HG02610 (cell line): ENCODE measurements around the gene DGKZ.
"Not testable (repeated sequence)": the region's sequence is repeated elsewhere in the genome, so short reads cannot be mapped to it uniquely, and the experiment has no call there.

Source experiments
- ATAC-seq: cut with Tn5 transposase; IDR thresholded peaks from one replicate; pipeline ENCODE4 v1.9.1; 2021; ENCODE audit warnings: mild to moderate bottlenecking, moderate library complexity; ENCODE audit not compliant: unreplicated experiment

DGKZ gene, protein sequence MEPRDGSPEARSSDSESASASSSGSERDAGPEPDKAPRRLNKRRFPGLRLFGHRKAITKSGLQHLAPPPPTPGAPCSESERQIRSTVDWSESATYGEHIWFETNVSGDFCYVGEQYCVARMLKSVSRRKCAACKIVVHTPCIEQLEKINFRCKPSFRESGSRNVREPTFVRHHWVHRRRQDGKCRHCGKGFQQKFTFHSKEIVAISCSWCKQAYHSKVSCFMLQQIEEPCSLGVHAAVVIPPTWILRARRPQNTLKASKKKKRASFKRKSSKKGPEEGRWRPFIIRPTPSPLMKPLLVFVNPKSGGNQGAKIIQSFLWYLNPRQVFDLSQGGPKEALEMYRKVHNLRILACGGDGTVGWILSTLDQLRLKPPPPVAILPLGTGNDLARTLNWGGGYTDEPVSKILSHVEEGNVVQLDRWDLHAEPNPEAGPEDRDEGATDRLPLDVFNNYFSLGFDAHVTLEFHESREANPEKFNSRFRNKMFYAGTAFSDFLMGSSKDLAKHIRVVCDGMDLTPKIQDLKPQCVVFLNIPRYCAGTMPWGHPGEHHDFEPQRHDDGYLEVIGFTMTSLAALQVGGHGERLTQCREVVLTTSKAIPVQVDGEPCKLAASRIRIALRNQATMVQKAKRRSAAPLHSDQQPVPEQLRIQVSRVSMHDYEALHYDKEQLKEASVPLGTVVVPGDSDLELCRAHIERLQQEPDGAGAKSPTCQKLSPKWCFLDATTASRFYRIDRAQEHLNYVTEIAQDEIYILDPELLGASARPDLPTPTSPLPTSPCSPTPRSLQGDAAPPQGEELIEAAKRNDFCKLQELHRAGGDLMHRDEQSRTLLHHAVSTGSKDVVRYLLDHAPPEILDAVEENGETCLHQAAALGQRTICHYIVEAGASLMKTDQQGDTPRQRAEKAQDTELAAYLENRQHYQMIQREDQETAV

DNA sequence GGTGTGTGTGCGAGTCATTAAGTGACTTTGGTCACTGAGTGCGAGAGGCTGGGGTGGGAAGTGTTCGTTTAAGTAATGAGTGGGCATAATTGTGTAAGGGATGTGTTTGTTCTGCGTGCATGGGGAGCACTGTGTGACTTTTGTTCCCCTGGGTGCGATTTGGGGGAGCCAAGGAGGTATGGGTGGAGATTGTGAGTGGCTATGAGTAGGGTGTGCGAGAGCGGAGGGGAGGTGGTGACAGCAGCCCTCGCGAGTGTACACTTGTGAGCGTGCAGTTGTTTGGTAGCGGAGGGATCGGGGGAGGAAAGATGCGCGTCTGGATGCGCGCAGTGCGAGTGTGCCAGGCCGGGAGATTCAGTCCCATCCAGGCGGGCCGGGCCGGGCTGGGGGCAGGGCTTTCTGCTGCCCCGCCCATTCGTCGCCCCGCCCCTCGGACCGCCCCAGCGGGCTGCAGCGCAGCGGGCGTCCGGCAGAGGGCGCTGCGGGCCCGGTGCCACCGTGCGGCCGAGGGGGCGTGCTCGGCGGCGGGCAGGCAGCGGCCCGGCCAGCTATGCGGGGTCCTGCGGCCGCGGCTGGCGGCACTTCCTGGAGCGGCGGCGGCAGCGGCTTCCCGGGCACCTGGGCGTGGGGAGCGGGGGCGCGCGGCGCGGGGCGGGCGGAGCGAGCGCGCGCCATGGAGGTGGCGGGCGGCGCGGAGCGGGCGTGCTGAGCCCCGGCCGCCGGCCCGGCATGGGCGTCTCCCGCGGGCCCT lies at the start of gene DGKZ:
Gene DGKZ, plus strand, starts transcription at position 578 of the 751 bp plus-strand sequence. CDS start 197 bp downstream, outside the sequence.
- ATAC-seq = peak; percentile 56

DNA sequence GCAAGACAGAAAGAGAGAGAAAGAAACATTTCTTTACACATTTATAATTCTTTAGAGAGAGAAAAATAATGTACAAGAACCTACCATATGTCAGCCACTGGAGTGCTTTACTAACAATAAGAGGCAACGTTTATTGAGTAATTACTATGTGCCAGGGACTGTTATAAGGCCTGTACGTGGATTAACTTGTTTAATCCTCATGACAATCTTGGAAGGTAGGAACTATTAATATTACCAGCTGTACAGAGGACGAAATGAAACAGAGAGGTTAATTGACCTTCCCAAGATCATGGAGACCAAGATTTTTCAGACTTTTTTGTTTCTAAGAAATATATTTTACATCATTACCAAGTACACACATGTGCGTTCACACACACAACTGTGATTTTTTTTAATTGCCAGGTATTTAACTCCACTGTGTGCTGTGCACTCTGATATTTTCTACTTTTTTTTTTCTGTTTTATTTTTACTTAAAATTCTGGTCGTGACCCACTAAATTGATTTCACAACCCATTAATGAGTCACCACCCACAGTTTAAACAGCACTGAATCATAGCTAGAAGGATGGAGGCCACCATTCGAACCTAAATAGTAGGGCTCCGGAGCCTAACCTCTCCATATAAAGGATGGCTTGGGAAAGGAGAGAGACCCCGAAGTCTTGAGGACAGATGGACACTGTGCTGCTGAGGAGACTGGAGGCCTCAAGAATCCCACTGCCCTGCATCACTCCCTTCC lies 48.4 kb upstream of the DGKZ start:
- no peak for ATAC-seq

DNA sequence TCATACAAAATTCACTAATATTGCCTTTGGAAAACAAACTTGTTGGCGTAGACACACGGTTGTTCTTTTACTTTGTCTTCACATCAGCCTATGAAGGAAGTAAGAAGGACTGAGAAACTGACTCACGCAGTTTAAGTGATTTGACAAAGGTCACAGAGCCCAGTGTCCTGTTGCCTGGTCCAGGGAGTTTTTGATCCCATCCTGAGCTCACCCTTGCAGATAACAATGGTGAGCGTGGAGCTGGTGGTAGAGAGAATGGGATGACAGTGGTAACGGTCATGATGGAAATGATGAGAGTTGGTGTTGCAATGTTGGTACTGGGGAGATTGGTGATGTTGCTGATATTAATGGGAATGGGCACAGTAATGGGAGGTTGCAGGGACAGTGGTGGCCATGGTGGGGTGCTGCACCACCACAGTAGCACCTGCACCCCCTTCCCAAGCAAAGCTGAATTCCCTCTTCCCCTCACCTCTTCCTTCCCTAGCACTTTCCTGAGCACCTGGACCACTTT lies 47.8 kb upstream of the DGKZ start:
- ATAC-seq = no peak

DNA sequence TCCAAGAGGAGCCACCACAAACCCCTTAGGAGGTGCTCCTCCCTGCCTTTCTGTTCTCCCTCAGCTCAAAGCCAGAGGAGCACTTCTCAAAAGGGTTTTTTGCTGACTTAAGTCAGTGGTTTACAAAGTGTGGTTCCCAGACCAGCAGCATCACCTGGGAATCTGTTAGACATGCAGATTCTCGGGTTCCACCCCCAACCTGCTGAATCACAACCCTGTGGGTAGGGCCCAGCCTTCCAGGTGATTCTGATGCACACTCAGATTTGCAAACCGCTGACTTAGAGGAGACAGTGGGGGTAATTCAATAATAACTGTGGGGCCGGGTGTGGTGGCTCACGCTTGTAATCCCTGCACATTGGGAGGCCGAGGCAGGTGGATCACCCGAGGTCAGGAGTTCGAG lies 47.0 kb upstream of the DGKZ start:
- no peak for ATAC-seq

DNA sequence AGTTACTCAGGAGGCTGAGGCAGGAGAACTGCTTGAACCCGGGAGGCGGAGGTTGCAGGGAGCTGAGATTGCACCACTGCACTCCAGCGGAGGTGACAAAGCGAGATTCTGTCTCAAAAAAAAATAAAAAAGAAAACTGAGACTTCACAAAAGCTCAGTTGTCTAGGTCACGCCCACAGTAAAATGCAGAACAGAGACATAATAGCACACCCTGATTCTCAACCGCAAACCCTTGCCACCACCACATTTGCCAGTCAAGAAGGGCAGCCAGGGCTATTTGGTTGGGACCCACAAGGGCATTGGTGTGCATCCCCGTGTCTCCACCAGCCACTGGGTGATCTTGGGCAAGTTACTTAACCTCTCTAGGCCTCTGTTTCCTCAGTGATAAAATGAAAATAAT lies 44.4 kb upstream of the DGKZ start:
- peak; percentile 51 for ATAC-seq

DNA sequence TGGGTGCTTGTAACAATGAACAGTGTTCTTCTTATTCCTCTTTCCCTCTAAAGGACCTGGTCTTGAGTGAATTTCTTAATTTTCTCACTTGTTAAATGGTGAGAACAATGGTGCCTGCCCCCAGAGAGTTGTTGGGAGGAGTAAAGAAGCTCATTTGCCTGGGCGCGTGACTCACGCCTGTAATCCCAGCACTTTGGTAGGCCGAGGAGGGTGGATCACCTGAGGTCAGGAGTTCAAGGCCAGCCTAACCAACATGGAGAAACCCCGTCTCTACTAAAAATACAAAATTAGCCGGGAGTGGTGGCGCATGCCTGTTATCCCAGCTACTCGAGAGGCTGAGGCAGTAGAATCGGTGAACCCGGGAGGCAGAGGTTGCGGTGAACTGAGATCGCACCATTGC lies 43.2 kb upstream of the DGKZ start:
- not testable (repeated sequence) for ATAC-seq

DNA sequence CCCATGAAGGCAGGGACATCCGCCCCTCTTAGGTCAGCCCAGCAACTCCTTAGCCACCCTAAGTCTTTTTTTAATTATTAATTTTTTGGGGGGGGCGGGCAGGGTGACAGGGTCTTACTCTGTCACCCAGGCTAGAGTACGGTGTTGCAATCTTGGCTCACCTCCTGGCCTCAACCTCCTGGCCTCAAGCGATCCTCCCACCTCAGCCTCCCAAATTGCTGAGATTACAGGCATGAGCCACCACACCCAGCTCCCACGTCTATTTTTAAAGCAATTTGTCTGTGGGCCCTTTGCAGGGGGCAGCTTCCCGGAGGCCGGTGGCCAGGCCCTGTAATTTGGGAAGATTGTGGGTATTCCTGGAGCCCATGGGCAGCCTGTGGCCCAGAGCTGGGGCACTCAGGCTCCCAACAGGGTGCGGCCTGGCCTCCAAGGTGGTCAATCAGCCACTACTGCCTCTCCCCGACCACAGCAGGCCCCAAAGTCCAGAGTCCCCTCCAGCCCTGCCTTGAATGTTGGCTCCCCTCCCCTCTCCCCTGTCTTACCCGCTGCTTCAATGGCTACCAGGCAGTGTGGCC lies 42.6 kb upstream of the DGKZ start:
- no peak for ATAC-seq

DNA sequence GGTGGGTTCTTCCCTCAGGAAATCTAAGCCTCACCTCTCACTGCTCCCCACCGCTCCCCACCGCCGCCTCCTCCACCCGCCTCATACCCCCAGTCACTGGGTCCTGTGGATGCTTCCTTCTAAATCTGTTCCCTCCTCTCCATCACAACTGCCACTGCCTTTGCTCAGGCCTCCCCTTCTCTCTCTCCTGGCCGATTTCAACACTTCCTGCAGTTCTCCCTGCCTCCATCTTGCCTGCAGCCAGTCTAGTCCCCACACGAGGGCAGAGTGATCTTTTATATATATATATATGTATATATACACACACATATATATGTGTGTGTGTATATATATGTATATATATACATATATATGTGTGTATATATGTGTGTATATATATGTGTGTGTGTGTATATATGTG lies 42.0 kb upstream of the DGKZ start:
- ATAC-seq = no peak

DNA sequence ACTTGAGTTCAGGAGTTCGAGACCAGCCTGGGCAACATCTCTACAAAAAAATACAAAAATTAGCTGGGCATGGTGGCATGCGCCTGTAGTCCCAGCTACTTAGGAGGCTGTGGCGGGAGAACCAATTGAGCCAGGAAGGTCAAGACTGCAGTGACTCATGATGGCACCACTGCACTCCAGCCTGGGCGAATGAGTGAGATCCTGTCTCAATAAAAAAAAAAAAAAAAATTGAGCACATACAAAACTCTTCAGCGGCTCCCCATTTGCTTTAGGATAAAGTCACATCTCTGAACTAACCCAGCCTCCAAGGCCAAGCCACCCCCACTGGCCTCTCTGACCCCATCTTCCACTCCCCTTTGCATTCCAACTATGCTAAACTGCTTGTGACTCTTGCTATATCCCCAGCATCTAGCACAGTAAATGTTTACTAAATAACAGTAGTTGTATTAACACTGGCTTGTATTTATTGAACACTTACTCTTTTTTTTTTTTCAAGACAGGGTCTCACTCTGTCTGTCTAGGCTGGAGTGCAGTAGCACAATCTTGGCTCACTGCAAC lies 40.9 kb upstream of the DGKZ start:
- no peak for ATAC-seq

DNA sequence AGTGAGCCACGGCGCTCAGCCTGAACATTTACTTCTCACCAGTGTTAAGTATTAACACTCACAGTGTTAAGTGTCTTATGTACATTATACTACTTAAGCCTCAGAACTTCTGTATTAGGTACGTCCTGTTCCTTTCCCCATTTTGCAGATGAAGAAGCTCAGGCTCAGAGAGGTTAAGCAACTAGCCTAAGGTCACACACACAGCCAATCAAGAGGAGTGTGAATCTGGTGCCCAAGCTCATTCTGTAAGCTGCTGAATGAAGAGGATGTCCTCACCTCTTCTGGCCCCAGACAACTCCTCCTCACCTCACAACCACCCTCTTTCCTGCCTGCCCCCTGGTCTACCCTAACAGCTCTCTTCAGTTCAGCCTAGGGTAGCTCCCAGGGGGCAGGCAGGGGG lies 39.9 kb upstream of the DGKZ start:
- ATAC-seq = no peak

DNA sequence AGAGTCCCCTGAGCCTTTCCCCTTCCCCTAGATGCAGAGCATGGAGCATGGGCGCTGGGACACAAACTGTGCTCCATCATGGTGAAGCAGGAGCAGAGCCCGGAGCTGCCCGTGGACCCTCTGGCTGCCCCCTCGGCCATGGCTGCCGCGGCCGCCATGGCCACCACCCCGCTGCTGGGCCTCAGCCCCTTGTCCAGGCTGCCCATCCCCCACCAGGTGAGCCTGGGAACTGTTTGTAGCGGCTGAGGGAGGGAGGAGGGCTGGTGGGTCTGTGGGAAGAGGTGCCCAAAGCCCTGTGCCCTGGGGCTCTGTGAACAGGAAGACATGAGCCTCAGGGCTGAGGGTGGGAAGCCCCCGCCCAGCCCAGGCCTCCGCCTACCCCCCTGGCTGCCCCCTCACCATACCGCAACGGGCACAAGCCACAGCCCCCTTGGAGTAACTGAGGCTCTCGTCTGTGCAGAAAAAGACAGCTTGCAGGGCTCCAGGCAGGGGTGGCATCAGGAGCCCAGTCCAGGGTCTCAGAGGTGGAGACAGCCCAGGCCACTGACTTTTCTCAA lies 39.4 kb upstream of the DGKZ start:
- no peak for ATAC-seq

DNA sequence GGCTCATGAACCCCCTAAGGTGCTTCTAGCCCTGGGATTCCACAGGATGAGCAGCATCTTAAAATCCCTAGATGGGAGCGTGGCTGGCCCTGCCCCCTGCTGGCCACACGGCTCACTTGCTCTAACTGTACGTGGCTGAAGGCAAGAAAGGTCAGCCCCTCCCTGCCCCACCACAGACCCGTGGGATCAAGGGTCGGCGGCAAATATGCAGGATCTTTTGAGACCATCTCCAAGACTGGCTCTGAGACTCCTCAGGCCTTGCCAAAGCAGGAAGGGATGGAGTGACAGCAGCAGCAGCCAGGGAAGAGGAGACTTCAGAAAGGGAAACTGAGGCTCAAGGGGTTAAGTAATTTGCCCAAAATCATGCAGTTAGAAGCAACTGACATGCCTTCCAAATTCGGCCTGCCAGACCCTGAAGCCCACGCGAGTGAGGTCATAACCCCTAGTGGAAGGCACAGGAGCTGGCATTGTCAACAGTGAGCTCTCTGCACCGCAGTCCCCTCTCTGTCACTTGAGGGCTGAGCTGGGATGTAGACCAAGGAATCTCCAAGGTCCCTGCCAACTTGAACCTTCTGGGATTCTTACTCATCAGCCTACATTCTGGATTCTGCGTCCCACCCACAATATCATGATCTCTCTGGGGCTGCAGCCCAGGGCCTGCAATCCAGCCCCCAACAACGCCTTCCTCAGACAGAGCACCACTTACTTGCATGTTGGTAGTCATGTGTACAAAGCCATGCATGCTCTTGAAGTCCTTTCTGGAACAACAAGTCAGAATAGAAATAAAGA lies 38.4 kb upstream of the DGKZ start:
- ATAC-seq = peak; percentile 42

DNA sequence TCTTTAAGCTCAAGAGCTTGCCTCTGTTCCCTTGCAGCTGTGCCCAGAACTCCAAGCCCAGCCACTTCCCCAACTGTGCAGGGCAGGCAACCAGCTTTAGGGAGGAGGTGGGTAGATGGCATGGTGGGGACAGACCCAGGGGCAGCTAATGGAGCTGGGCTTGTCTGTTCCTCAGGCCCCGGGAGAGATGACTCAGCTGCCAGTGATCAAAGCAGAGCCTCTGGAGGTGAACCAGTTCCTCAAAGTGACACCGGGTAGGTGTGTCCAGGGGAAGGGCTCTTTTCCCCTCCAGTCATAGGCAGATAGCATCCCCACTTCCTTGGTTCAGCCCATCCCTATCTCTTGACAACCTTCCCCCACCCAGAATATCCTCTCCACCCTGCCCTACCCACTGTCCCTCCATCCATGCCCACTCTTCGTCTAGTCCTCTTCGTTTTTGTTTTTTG lies 37.4 kb upstream of the DGKZ start:
- ATAC-seq = peak; percentile 87

DNA sequence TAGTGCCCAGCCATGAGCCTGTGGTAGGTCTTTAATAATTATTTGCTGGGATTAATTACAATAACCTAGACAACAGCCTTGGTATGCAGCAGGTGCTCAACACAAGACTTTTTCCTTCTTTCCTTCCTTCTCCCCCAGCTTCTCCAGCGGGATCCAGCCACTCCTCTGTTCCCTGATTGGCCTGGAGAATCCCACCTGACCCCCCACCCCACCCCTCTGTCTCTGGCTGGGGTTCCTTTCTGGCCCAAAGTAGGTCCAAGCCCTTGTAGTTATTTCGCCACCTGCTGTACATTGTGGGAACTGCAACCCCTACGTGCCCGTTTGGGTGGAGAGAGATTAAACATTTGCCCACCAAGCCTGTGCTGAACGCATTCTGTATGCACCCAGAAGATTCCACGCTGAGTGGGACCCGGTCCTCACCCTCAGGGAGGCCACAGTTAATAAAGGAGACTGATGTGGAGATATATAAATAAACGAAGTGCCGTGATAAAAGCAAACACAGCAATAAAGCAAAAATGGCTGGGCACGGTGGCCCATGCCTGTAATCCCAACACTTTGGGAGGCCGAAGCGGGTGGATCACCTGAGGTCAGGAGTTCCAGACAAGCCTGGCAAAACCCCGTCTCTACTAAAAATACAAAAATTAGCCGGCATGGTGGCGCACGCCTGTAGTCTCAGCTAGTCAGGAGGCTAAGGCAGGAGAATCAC lies 32.1 kb upstream of the DGKZ start:
- no peak for ATAC-seq

DNA sequence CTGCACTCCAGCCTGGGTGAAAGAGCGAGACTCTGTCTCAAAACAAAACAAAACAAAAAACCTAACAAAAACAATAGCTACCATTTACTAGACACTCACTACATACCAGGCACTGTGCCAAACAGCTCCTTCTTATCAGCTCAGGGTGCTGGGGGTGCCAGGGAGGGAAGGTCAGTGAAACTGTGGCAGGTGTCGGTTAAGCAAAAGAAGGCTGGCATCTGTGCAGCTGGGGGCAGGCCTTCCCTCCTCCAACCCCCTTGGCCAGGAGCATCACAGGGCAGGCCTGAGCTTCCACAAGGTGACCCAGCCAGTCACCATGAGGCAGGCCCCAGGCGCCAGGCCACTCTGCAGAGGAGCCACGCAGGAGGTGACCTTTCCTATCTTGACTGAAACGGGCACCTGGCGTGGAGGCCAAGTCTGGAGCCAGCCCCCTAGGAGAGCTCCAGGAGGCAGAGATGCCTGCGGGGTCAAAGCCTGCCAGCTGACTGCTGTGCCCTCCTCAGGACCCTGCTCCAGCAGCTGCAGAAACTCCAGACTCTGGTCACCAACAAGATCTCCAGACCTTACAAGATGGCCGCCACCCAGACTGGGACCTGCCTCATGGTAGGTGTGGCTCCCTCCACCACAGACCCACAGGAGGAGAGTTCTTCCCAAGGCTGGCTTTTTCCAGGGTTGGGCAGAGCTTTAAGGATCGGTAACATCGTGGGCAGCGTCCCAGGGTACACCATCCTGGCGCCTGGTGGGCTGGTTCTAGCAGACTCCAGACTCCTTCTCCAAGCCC lies 31.3 kb upstream of the DGKZ start:
- ATAC-seq = no peak

DNA sequence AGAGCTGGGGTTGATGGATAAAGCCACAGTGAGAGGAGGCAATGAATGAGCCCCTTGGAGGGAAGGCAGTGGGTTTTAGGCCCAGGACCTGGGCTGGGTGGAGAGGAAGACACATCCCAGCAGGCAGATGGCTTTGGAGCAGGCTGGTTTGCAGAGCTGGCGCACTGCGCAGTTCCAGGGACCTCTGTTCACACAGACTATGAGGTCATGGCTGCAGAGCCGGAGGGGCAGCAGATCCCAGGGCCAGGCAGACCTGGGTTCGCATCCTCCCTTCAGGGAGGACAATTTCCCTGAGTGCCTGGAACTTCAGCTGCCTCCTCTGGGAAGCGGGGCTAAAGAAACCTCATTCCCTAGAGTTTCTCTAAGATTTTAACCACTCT lies 28.2 kb upstream of the DGKZ start:
- no peak for ATAC-seq

DNA sequence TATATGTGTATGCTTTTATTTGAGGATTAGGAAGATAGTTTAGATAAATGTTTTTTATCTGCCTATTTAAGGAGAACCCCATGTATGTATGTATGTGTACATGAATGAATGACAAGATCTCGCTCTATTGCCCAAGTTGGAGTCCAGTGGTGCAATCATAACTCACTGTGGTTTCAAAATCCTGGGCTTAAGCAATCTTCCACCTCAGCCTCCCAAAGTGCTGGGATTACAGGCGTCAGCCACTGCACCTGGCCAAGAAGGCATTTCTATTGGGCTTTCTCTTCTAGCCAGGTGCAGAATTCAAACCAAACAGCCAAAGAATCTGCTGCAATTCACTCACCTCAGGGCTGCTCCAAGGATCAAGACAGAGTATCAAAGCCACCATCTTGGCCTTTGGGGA lies 25.5 kb upstream of the DGKZ start:
- ATAC-seq = no peak
